GM12873 (cell line): ENCODE data around the gene LPAR5.

ENCODE experiments used
- TF ChIP-seq, protein P1 (sequence below): IDR thresholded peaks from 2 replicates; pipeline ENCODE4 v1.5.1; 2012; ENCODE audit warnings: low read depth, mild to moderate bottlenecking, moderate library complexity, low read length, control low read depth; ENCODE audit not compliant: insufficient read depth; ENCODE audit errors: missing control alignments

The LPAR5 gene

DNA sequence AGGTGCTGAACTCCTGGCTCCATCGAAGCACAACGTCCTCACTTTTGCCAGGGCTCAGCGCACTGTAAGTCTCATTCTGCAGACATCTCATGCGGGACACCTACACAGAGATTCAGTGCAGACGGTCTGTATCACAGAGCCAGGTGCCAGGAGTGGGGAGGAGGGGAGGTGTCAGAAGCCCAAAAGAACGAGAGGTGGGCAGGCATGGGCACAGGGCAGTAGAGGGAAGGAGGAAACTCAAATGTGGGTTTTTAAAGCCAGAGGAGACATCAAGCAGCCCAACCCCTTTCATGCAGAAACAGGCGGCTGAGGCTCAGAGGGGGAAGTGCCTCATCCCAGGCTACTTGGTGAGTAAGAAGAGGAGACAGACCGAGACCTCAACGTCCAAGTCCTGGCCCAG lies 2.5 kb upstream of the LPAR5 start:
- TF ChIP-seq, protein P1, sequence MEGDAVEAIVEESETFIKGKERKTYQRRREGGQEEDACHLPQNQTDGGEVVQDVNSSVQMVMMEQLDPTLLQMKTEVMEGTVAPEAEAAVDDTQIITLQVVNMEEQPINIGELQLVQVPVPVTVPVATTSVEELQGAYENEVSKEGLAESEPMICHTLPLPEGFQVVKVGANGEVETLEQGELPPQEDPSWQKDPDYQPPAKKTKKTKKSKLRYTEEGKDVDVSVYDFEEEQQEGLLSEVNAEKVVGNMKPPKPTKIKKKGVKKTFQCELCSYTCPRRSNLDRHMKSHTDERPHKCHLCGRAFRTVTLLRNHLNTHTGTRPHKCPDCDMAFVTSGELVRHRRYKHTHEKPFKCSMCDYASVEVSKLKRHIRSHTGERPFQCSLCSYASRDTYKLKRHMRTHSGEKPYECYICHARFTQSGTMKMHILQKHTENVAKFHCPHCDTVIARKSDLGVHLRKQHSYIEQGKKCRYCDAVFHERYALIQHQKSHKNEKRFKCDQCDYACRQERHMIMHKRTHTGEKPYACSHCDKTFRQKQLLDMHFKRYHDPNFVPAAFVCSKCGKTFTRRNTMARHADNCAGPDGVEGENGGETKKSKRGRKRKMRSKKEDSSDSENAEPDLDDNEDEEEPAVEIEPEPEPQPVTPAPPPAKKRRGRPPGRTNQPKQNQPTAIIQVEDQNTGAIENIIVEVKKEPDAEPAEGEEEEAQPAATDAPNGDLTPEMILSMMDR, result no peak

DNA sequence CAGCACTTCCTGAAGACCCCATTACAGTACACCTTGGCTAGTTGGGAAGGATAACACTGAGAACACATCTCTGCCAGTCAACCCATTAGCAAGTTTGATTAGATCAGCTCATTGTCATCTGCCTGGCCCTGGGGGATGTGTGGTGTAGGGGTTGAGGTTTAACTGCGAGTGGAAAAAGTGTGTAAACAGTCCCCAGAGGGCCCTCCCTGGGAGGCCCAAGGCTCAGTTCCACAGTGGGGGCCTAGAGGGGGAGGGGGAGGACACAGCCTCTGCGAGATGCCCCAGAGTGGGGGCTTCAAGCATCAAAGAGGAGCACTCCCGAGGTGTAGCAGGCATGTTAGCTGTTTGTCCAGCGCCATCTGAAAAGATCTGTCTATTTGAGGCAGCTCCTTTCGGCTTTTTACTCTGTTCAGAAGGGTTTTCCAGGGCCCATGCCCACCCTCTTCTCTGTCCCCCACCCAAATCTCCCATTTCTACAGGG lies 344 bp downstream of the LPAR5 start:
- TF ChIP-seq, protein P1, result no peak

DNA sequence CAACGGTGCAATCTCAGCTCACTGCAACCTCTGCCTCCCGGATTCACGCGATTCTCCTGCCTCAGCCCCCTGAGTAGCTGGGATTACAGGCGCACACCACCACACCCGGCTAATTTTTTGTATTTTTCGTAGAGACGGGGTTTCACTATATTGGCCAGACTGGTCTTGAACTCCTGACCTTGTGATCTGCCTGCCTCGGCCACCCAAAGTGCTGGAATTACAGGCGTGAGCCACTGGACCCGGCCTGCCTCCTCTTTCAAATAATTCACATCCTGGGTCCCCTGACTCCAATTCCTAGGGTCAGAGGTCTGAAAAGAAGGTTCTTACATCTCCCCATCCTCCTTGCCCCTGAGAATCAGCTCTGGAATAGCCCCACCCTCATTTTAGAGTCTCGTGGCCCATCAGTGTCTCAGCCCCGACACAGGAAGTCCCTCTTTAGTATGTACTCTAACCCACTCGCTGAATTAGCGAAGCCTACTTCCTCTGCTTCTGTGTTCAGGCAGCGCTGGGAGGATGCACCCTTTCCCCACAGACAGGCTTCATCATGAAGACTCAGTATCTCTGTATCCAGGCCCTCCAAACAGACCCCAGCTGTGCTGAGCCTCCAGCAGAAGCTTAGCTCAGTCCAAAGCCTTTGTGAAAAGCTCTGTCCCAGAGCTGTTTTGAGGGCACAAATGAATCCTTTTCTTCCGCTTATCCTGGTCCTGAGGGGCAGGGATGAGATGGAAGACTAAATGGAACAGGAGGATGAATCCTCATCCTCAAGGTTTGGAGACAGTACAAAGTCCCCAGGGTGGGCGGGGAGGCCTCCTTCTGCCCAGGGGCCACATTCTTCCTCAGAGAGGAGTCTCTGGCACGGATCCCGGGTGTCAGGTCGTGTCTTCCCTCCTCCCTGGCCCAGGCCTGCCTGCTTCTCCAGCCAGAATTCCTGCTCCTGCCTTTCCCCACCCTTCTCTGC lies 3.5 kb downstream of the LPAR5 start:
- TF ChIP-seq, protein P1, result no peak

DNA sequence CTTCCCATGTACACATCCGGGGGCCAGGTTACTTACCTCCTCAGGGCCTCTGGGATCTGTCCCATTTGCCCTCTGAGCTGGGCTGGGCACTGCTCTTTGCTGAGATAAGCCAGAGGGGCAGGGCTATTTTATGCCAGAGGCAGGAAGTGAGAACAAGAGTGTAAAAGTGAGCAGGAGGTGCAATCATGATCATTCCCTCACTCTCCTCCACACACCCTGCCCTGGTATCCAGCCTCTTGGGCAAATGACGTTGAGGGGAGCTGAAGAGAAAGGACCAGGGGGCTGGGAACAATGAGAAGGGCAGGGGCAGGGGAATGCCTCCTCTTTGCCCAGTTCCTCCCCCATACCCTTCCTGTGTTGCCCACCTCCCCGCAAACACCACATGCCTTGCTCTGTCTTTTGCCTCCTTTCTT lies 4.2 kb downstream of the LPAR5 start:
- TF ChIP-seq, protein P1, result no peak

DNA sequence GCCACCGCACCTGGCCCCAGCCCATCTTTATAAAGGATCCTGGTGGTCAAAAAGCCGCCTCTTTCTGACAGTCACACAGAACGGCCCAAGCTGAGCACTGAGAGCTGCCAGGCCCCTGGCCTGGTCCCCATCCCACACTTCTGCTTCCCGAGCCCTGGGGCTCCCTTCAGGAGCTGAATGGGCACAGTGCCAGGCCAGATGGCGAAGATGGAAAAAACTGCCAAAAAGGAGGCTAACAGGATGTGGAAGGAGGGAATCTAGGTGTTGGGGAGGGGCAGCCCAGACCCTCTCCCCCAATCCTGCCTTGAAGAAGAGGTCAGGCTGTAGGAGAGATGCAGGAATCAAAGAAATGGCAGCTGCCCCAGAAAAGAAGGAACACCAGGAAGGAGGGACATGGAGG lies 5.0 kb downstream of the LPAR5 start:
- TF ChIP-seq, protein P1, result no peak

DNA sequence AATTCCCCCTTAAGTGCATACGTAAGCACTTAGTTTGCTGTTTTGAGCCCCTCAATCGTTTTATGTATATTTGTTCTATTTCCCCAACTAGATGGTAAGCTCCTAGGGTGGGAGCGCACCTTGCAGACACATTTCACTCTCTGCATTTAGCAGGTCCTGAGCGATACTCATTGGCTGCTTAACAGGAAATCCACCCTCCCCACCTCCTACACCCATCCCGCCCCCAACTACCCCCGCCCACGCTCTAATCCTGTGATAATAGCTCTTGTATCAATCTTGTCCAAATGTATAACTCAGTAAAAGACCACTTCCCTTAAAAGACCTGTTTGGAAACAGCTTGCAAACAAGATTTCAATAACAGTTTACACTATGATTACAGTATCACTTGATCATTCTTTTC lies 8.1 kb downstream of the LPAR5 start:
- TF ChIP-seq, protein P1, result no peak

DNA sequence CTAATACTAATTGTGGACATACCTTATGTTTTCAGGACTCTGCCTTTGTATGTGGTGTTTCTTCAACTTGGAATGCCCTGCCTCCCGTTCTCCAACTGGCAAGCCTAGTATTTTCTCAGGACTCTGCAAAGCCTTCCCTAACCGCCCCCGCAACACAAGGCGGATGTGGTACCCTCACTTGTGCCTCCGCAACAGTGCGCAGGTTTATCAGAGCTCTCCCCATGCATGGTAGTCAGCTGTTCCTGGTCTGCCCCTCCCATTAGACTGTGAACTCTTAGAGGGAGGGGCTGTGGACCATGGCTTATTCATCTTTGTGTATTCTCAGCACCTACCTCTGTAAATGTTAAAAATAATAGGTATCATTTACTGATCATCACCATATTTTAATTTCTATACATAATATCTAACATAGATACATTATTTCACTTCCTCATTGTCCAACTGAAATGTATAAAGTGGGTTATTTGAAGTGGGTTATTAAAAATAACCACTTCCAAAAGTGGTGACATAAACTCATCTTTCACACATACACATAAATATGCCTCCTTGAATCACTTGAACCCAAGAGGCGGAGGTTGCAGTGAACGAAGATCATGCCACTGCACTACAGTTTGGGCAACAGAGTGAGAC lies 9.0 kb downstream of the LPAR5 start:
- TF ChIP-seq, protein P1, result no peak
